Epidermal melanocyte (primary cell): ENCODE measurements around the gene TSPAN12.
A peak's percentile ranks its signal among the peaks of the same experiment; 100 is the strongest.
"Not testable (repeated sequence)": the region's sequence is repeated elsewhere in the genome, so short reads cannot be mapped to it uniquely, and the experiment has no call there.

ENCODE experiments used
- DNase-seq: peaks from one replicate; pipeline ENCODE4 v3.0.0; 2011; ENCODE audit warnings: low spot score; ENCODE audit not compliant: insufficient read length

Gene TSPAN12

GRCh38 chr7:120806669-120807068, 51.3 kb downstream of the TSPAN12 start:
- DNase-seq = no peak

DNA sequence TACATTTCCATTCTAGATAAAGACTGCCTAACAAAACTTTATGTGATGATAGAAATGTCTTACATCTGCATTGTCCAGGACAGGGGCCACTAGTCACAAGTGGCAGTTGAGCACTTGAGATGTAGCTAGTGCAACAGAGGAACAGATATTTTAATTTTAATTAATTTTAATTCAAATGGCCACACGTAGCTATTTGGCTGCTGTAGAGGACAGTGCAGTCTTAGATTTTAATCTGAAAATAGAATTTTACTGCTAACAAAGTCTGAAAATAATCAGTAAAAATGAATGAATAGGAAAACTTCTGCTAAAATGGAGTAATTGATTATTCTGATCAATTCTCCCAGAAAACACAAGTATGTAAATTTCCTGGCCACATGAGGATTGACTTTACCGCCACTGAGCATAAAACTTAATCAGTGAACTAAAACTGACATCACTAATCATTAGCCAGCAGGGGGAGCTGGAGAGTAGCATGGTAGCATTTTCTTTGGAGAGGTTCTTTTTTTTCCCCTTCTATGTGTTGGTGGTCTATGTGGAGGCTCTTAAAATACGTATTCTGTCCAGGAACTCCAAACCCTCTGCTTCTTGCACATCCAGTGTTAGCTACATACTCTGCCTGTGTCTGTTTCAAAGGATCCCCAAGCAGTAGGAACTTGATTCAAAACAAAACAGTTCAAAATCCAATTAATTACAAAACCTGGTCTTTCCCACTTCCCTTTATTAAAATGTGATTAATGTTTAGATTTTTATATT, 52.1 kb downstream of the TSPAN12 start:
- DNase-seq = peak; percentile 57

DNA sequence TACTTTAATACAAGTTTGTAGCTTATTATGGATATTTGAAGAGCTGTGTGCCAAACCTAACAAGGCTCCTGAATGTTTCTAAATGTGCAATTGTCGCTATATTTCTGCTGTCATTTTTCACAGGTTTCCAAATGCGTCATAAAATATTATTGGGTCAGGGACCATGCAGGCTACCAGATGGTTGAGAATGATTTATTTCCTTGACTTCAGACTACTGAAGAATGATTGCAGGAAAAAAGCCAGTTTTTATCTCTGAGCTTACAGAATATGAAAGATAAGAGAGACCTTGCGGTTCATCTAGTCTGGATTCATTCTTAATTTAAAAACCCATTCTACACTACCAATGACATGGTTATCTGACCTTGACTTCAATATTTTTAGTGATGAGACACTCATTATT, 55.2 kb downstream of the TSPAN12 start:
- DNase-seq = no peak

- DNase-seq = no peak
Measured at GRCh38 chr7:120799813-120800475, 58.0 kb downstream of the TSPAN12 start.

GRCh38 chr7:120799147-120799546, 58.8 kb downstream of the TSPAN12 start:
- no peak for DNase-seq

DNA sequence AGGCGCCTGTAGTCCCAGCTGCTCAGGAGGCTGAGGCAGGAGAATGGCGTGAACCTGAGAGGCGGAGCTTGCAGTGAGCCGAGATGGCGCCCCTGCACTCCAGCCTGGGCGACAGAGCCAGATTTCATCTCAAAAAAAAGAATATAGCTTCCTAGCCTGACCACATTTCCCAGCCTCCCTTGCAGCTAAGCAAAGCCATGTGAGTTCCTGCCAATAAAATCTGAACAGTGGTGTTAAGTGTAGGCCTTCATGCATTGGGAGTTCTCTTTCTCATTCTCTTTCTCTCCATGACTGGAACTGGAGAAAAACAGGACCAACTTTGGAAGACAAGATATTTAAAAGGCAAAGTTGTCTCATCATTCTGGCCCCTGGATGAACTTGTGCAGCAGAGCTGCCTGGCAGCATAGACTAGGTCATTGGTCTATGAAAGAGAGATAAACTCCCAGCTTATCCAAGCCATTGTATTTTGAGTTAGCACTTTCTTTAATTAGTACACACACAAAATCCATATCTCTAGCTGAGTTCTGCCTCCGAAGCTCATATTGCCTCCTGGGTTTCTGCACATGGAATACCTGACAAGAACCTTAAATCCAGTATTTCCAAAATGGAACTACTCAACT, 60.8 kb downstream of the TSPAN12 start:
- DNase-seq = no peak

DNA sequence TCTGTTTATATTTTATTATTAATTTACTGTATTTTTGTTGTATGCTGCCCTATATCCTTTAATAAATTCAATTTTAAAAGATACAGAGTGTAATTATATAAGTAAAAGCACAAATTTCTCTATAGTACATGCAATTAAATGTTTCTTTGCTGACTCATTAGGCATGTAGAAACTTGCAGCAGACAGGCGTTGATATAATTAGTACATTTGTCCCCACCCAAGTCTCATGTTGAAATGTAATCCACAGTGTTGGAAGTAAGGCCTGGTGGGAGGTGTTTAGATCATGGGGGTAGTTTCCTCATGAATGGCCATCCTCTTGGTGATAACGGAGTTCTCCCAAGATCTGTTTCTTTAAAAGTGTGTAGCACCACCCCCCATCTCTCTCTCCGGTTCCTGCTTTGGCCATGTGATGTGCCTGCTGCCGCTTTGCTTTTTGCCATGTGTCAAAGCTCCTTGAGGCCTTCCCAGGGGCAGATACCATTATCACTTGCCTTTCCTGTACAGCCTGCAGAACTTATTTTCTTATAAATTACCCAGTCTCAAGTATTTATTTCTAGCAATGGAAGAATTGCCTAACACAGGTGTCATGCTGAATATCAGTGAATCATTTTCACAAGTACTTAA, 63.7 kb downstream of the TSPAN12 start:
- no peak for DNase-seq

GRCh38 chr7:120793213-120793936, 64.6 kb downstream of the TSPAN12 start:
- DNase-seq = no peak

DNA sequence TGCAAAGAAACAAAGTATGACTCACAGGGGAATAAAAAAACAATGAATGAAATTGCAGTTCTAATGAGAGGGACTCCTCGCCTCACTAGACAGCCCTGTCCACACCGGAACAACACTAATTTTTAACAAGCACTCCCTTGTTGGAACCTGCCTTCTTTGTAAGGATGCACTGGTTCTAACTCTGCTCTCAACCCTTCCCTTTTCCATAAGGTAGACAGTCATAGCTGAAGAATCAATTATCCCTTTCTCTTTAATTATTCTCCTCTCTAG, 65.1 kb downstream of the TSPAN12 start:
- DNase-seq = no peak

DNA sequence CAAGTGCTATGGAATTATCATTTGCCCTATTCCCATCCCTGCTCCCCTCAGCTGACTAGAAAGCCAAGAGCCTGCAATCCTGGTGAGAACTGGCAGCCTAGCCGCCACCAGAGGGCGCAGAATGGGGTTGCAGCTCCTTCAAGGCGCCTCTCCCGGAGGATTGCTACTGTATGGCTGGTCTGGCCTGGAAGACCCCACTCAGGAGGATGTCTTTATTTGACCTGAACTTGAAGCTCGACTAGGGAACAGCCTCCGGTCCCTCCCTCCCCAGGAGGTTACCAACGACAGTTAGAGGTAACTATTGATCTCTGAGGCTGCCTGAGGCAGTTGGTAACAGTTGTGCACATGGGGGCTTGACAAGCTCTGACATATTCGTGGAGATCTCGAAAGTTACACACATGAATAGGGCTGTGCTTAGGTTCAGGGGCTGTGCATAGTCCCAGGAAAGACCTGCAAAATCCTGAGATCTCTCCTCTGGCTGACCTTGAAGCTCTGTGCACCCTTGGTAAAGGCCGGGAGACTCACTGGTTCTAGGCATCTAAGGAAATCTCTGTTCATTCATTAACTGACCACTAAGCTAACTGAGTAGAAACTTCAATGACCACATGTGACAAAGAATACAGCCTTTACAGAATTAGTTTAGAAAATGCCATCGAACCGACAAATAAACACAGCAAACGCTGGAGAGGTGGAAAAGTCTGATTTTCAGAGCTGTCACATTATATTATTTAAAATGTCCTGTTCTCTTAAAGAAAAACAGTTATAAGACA, 65.7 kb downstream of the TSPAN12 start:
- peak; percentile 34 for DNase-seq

- DNase-seq = no peak
Measured at GRCh38 chr7:120785095-120785494, 72.8 kb downstream of the TSPAN12 start.

- DNase-seq = no peak
Measured at GRCh38 chr7:120783721-120784120, 74.2 kb downstream of the TSPAN12 start.

GRCh38 chr7:120783273-120783672, 74.7 kb downstream of the TSPAN12 start:
- DNase-seq = no peak

DNA sequence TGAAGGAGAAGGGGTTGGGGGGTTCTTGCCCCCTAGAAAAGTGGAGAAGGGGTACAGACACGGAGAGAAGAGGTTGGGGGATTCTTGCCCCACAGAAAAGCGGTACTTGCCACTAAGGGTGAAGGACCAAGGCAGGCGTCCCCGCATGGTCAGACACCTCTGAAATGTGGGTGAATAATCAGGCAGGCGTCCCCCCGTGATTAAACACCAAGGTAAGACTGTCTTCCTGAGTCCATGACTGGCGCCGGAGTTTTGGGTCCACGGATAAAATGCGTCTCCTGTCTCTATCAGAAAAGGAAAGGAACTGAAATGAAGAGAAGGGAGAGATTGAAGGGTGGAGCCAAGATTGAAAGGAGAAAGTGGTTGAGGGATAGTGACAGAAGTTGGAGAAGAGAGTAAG, 76.0 kb downstream of the TSPAN12 start:
- DNase-seq = not testable (repeated sequence)

GRCh38 chr7:120780938-120781337, 77.0 kb downstream of the TSPAN12 start:
- DNase-seq = no peak

DNA sequence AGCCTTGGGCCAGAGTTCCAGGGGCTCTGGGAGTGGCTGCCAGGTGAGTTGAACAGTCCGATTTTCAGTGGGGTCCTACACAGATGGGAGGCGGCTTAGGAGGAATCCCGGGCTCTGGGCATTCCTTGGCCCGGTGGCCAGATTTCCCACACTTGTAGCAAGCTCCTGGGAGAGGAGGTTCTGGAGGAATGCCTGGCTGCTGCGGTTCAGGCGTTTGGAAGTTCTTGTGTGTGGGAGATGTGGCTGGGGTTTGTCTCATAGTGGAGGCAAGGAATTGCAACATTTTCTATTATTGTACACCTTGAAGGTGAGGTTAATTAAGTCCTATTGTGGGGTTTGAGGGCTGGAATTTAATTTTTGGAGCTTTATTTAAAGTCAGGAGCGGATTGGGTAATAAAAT, 77.5 kb downstream of the TSPAN12 start:
- DNase-seq = not testable (repeated sequence)

DNA sequence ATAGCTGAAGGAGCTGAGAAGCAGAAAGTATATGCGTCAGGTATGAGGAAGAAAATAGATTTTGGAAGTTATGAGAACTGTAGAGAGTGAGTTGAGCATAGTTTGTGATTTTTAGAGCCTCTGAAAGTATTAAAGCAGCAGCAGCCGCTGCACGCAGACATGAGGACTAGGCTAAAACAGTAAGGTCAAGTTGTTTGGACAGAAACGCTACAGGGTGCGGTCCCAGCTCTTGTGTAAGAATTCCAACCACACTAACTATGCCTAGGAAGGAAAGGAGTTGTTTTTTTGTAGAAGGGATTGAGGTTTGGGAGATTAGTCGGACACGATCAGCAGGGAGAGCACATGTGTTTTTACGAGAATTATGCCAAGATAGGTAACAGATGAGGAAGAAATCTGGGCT, 78.9 kb downstream of the TSPAN12 start:
- DNase-seq = not testable (repeated sequence)

DNA sequence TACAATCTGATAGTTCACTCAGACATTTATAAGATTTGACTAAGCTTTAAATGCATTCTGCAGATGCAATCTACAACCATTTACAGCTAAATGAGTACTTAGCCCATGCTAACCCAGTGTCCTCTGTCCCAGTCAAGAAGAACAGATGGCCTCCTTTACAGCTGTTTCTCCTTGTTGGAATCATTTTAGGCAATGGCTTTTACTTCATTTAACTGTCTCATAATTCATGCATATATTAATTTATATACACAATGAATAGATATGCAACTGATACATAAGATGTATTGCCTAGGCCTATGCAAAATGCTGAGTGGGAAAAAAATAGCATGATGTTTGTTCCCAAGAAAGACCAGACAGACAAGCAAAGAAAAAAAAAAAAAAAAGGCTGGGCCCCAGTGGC, 82.2 kb downstream of the TSPAN12 start:
- no peak for DNase-seq

DNA sequence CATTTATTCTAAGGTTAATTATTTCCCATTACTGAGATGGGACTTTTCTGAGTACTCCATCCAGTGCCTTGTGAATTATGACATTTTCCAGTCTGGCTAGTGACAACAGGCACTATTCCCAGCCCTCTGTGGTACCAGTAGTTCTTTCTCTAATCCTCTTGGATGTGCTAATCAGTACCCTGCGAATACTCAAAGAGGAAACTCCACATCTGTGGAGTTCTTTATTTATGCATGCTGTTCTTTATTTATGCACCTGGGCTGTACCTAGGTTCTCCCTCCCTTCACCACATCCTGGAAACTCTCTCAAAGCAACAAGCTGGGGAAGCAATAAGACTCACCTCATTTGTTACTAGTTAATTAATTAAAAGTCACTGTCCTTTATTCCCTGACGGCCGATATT, 83.5 kb downstream of the TSPAN12 start:
- DNase-seq = no peak

DNA sequence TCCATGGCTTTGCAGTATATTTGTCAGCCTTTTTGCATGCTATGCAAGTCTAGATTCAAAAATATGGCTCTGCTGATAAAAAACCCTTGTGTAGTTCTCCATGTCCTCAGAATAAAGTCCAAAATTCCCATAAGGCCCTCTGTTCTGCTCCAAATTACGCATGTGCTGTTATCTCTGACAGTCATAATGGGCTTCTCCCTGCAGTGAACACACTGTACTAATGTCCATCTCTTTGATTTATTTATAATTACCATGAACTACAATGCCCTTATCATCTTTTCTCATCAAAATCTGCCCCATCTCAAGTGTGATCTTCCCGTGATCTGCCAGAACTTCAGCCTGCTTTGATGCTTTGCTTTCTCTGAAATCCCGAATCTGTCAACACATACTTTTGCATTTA, 87.7 kb downstream of the TSPAN12 start:
- DNase-seq = no peak

DNA sequence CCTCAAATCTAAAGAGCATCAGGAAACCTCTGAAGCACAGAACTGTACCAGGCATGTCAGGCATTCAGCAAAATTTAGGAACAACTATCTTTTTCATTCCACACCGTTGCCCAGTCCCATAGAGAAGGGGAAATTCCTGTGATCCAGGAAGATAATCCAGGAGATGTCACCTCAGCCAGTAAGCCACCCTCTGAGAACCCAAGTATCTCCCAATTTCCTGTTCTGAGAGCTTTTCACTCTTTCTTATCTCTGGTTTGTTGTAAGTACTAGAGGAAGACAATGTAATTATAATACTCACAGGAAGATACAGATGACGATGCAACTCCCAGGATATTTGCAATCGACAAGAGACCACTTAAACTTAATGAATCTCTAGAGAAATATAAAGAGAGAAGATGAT, 97.1 kb downstream of the TSPAN12 start:
- no peak for DNase-seq
